Right atrium auricular region (tissue), 2 donors: ENCODE data around the gene PPP2R5D. TPM values are rescaled to one million over a fixed set of nuclear protein-coding genes. Genes with fewer than 3 reads are reported as not detected.

Source experiments
- DNase-seq: peaks from one replicate; pipeline ENCODE4 v3.0.0-alpha.2; 2019; ENCODE audit warnings: low spot score
- H3K27ac ChIP-seq, 2 donors: fragments of 200-600 bp; sonication (generic); 1 replicate in 1 of 2; 2 replicates in 1 of 2; pipeline ENCODE4 v1.5.1; 2016 to 2019
- H3K27me3 ChIP-seq, 2 donors: fragments of 200-600 bp; sonication (generic); one replicate each; pipeline versions ENCODE4 v1.5.1 to v1.6.0; 2017 to 2019
- H3K36me3 ChIP-seq: fragments of 200-600 bp; sonication (generic); one replicate; pipeline ENCODE4 v1.5.1; 2016
- H3K4me1 ChIP-seq, 2 donors: fragments of 200-600 bp; sonication (generic); one replicate each; pipeline versions ENCODE4 v1.5.1 to v1.6.0; 2017 to 2019
- H3K4me3 ChIP-seq, 2 donors: fragments of 200-600 bp; sonication (generic); 1 replicate in 1 of 2; 2 replicates in 1 of 2; pipeline ENCODE4 v1.5.1; 2017 to 2019; ENCODE audit warnings: mild to moderate bottlenecking in 1 of 2, moderate library complexity in 1 of 2
- H3K9me3 ChIP-seq, 2 donors: fragments of 200-600 bp; sonication (generic); one replicate each; pipeline ENCODE4 v1.5.1; 2019
- total RNA-seq, 2 donors: library from RNA; depleted of rRNA; stranded (reverse); fragments of >200 nt; gene quantifications; one replicate each; pipeline ENCODE4 v1.1.0, GENCODE V29; 2016
- TF ChIP-seq, protein P1 (sequence below), 2 donors: fragments of 200-600 bp; sonication (generic); IDR thresholded peaks; one replicate each; pipeline ENCODE4 v1.5.1; 2019; ENCODE audit warnings: antibody characterized with exemption in 2 of 2

The PPP2R5D gene
- total RNA-seq, 2 donors from 2014 or later = 32.8 to 41.1 TPM

GRCh38 chr6:43058531-43058930, 74.2 kb downstream of the PPP2R5D start:
- H3K4me3 ChIP-seq = peak overlapping the region; percentile 95 to 98
- H3K27ac ChIP-seq = peak overlapping the region; percentile 94 to 95
- H3K4me1 ChIP-seq = peaks cover 0 to 52% of the 10 kb centered on the region in 2 donors
- H3K36me3 ChIP-seq = peaks cover 34% of the 10 kb centered on the region
- H3K9me3 ChIP-seq = no peaks in the 10 kb centered on the region
- no peak for DNase-seq
- no peaks in the 10 kb centered on the region for H3K27me3 ChIP-seq
- TF ChIP-seq, protein P1, sequence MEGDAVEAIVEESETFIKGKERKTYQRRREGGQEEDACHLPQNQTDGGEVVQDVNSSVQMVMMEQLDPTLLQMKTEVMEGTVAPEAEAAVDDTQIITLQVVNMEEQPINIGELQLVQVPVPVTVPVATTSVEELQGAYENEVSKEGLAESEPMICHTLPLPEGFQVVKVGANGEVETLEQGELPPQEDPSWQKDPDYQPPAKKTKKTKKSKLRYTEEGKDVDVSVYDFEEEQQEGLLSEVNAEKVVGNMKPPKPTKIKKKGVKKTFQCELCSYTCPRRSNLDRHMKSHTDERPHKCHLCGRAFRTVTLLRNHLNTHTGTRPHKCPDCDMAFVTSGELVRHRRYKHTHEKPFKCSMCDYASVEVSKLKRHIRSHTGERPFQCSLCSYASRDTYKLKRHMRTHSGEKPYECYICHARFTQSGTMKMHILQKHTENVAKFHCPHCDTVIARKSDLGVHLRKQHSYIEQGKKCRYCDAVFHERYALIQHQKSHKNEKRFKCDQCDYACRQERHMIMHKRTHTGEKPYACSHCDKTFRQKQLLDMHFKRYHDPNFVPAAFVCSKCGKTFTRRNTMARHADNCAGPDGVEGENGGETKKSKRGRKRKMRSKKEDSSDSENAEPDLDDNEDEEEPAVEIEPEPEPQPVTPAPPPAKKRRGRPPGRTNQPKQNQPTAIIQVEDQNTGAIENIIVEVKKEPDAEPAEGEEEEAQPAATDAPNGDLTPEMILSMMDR (IDR thresholded peaks at IDR 0.05) = no peak

DNA sequence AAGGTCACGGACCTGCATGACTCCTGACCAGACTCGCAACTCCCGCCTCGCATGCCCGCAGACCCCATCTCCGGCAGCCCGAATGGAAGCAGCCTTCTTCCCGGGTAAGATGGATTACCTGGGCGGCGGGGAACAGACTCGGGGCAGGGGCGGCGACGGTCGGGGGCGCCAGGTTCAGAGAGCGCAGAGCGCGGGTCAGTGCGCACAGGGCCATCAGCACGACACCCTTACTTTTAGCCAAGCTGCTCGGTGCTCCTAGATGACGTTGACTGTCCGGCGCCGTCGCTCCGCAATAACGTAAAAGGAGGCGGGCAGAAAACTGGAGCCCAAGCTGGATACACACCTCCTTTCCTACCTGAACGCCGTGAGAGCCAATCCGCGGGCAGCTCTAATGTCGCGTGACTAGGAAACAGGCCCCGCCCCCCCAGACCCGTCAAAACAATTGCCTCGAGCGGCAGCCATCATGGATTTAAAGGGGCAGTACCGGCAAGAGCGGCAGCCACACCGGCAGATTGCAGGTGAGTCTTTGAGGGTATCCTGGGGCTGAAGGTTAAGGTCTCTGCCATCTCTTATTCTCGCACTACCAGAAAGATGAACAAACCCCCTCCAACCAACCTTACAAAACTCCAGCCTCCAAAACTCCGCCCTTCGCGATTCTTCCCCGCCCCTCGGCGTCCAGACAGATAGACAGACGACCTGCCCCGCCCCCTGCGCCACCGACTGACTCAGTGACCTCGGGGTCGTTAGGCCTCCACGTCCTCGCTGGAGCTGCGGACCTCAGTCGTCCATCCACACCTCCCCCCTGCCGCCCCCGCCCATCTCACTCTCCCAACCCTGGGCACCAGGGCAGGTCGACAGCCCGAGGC, 75.0 kb downstream of the PPP2R5D start, which contains the start of the genes KLC4 and MRPL2:
TSS of gene KLC4 (plus strand) at position 464 of the 866 bp plus-strand sequence. CDS start 1,705 bp downstream, outside the sequence.
TSS of gene MRPL2 (minus strand) at position 267 of the 866 bp plus-strand sequence. CDS start at position 214, 53 bp downstream.
- Histone ChIP-seq H3K27ac (peak within 1 kb of the TSS; percentile 94 to 95), H3K4me3 (peak within 1 kb of the TSS; percentile 95 to 98), H3K9me3 (no peaks in the 10 kb centered on the region), H3K27me3 (no peaks in the 10 kb centered on the region), H3K4me1 (peaks cover 0 to 47% of the 10 kb centered on the region in 2 donors), H3K36me3 (peaks cover 43% of the 10 kb centered on the region)
- DNase-seq = peak; percentile 99
- TF ChIP-seq, protein P1 (IDR thresholded peaks at IDR 0.05) = no peak

GRCh38 chr6:43060034-43060754, 75.8 kb downstream of the PPP2R5D start:
- H3K36me3 ChIP-seq = peaks cover 47% of the 10 kb centered on the region
- TF ChIP-seq, protein P1 (IDR thresholded peaks at IDR 0.05) = no peak
- H3K9me3 ChIP-seq = no peaks in the 10 kb centered on the region
- H3K4me1 ChIP-seq = peaks cover 0 to 46% of the 10 kb centered on the region in 2 donors
- peak overlapping the region; percentile 95 to 98 for H3K4me3 ChIP-seq
- no peak for DNase-seq
- peak overlapping the region; percentile 94 to 95 for H3K27ac ChIP-seq
- no peaks in the 10 kb centered on the region for H3K27me3 ChIP-seq

DNA sequence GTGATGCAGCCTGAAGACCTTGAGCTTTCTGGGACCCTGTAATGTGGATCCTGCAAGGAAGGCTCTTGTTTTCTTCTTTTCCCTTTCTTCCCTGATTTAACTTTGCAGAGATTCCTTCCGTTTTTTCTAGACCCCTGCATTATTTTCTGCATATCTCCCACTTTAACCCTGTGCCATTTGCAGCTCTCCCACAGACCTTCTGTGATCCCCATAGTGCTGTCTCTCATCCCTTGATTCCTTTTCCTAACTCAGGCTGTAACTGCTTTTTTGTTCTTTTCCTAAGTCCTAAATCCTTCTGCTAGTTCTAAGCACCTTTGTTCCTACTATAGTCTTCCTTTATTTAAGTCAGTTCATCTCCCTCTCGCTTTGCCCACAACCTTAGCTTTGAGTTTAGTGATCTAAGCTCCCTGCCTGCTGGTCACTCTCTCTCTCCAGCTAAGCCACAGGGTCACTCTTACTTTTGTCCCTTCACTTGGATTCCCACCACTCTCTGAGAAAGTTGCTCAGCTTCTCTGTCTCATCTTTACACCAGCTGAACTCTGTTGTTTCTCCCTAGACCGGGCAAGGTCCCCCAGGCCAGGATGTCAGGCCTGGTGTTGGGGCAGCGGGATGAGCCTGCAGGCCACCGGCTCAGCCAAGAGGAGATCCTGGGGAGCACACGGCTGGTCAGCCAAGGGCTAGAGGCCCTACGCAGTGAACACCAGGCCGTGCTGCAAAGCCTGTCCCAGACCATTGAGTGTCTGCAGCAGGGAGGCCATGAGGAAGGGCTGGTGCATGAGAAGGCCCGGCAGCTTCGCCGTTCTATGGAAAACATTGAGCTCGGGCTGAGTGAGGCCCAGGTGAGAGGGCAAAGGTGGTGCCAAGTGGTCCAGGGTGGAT, 76.6 kb downstream of the PPP2R5D start:
- H3K4me3 ChIP-seq = peak overlapping the region in 1 of 2 donors; percentile 95
- H3K27me3 ChIP-seq = no peaks in the 10 kb centered on the region
- no peak for DNase-seq
- TF ChIP-seq, protein P1 (IDR thresholded peaks at IDR 0.05) = no peak
- H3K4me1 ChIP-seq = peaks cover 0 to 46% of the 10 kb centered on the region in 2 donors
- H3K9me3 ChIP-seq = no peaks in the 10 kb centered on the region
- peaks cover 48% of the 10 kb centered on the region for H3K36me3 ChIP-seq
- peak overlapping the region; percentile 94 to 95 for H3K27ac ChIP-seq

- Histone ChIP-seq H3K27ac (peak overlapping the region; percentile 35 to 95), H3K36me3 (peaks cover 49% of the 10 kb centered on the region), H3K4me1 (peaks cover 0 to 46% of the 10 kb centered on the region in 2 donors), H3K4me3 (no peak overlapping the region), H3K27me3 (no peaks in the 10 kb centered on the region), H3K9me3 (no peaks in the 10 kb centered on the region)
- DNase-seq = no peak
- TF ChIP-seq, protein P1 (IDR thresholded peaks at IDR 0.05) = no peak
Measured at GRCh38 chr6:43061861-43062260, 77.5 kb downstream of the PPP2R5D start.
